ENCODE results near the gene SNRNP70. TPM values are rescaled to one million over a fixed set of nuclear protein-coding genes. Genes with fewer than 3 reads are reported as not detected.

SNRNP70 gene
- total and polyA plus RNA-seq, 2 experiments from 2014 or later, result 243 to 361 TPM

GRCh38 chr19:49080392-49080791 is 4.9 kb upstream of the SNRNP70 start (continued):
- TF ChIP-seq REST (IDR thresholded peaks at IDR 0.05; ENCODE audit: unreplicated experiment) (no peak), ETS1 (IDR thresholded peaks at IDR 0.05) (no peak)

- peaks cover 8% of the 10 kb centered on the region for H3K4me1 ChIP-seq (ENCODE audit: insufficient read depth)
- ATAC-seq (no peak), DNase-seq (ENCODE audit: low spot score) (no peak)
- no peak overlapping the region for H2AFZ ChIP-seq
- Mint-ChIP-seq H3K4me3 (no peak overlapping the region), H3K36me3 (ENCODE audit: low read depth) (peaks cover 5% of the 10 kb centered on the region), H3K4me1 (peaks cover 7% of the 10 kb centered on the region), H3K9me3 (peaks cover 3% of the 10 kb centered on the region; the same call in 2 of the 3 replicates), H3K27me3 (ENCODE audit: insufficient read depth, low read depth, poor library complexity) (peaks cover 13% of the 10 kb centered on the region), H3K27ac (no peak overlapping the region)
- H3K4me2 ChIP-seq, result no peak overlapping the region
- peaks cover 6% of the 10 kb centered on the region; the same call in 1 of the 2 replicates for H3F3A ChIP-seq (replicated peaks; ENCODE audit: low read depth)
- no peaks in the 10 kb centered on the region for H3K36me3 ChIP-seq (ENCODE audit: insufficient read depth)
- H3K4me3 ChIP-seq, result no peak overlapping the region
- H3K27ac ChIP-seq (ENCODE audit: low read depth), result no peak overlapping the region
- no peaks in the 10 kb centered on the region for H3K9me2 ChIP-seq (ENCODE audit: insufficient read depth)
- peaks cover 3% of the 10 kb centered on the region; the same call in 1 of the 2 replicates for H4K20me1 ChIP-seq (replicated peaks; ENCODE audit: insufficient read depth)
- peaks cover 8% of the 10 kb centered on the region for H3K79me2 ChIP-seq (replicated peaks; ENCODE audit: insufficient read depth)
- H3K27me3 ChIP-seq (ENCODE audit: insufficient read depth), result 0 out of 2 replicates have a peak, but pooled peaks cover 3% of the 10 kb centered on the region
- TF ChIP-seq ZNF114 (CRISPR knock-in tag; IDR thresholded peaks at IDR 0.05) (no peak), ZNF331 (CRISPR knock-in tag; IDR thresholded peaks at IDR 0.05; ENCODE audit: low read depth) (no peak), POLR2AphosphoS5 (IDR thresholded peaks at IDR 0.05; ENCODE audit: low read depth) (no peak), EZH2 (IDR thresholded peaks at IDR 0.05; ENCODE audit: low read depth, unreplicated experiment) (no peak), JUNB (IDR thresholded peaks at IDR 0.05; ENCODE audit: unreplicated experiment) (no peak), EZH2phosphoT487 (IDR thresholded peaks at IDR 0.05; ENCODE audit: unreplicated experiment) (no peak), CREB1 (CRISPR knock-in tag; IDR thresholded peaks at IDR 0.05; ENCODE audit: low read depth) (no peak), REST (IDR thresholded peaks at IDR 0.05; ENCODE audit: unreplicated experiment) (no peak), ETS1 (IDR thresholded peaks at IDR 0.05) (no peak), CTCF (conservative IDR thresholded peaks at IDR 0.05; ENCODE audit: low read depth in 2 of 2) (no peak), STAT1 (IDR thresholded peaks at IDR 0.05; ENCODE audit: unreplicated experiment) (no peak), NANOG (IDR thresholded peaks at IDR 0.05; ENCODE audit: borderline replicate concordance) (no peak)
Measured at GRCh38 chr19:49081273-49081672, 4.0 kb upstream of the SNRNP70 start.

All from GM23338 (cell line).